ENCODE data around the gene PAN2. TPM values are rescaled to one million over a fixed set of nuclear protein-coding genes. Genes with fewer than 3 reads are reported as not detected.
"Not testable (repeated sequence)": the region's sequence is repeated elsewhere in the genome, so short reads cannot be mapped to it uniquely, and the experiment has no call there.

Gene PAN2
- total and polyA plus RNA-seq, 4 experiments from 2014 or later: 5.6 to 203 (median 102) TPM

- peaks cover 0 to 6% (median 0%) of the 10 kb centered on the region in 4 donors for H3K4me1 Mint-ChIP-seq
- no peak overlapping the region for H3K27ac ChIP-seq (ENCODE audit: low read depth, low read length)
- H3K36me3 ChIP-seq (ENCODE audit: insufficient read depth, low read length): peaks cover 52% of the 10 kb centered on the region
- no peak overlapping the region for H3K4me3 Mint-ChIP-seq
- no peak overlapping the region for H3K4me3 ChIP-seq (ENCODE audit: low read length in 2 of 2)
- no peaks in the 10 kb centered on the region for H3K27me3 Mint-ChIP-seq
- intact Hi-C loops (cut with micrococcal nuclease): no loop called here
- no peaks in the 10 kb centered on the region for H3K9me3 Mint-ChIP-seq
- no peaks in the 10 kb centered on the region for H3K27me3 ChIP-seq (ENCODE audit: insufficient read depth, low read length)
- ChIA-PET CTCF (ENCODE audit: partially characterized antibody) (interaction anchor here (1.4 kb wide), 1 partner anchor 138 kb away, joined by 3 read pairs; no protein-coding TSS in a partner anchor), POLR2A (ENCODE audit: partially characterized antibody) (interaction anchor here (1.4 kb wide), 1 partner anchor 13 kb away, joined by 5 read pairs; the partner anchor contains the start of gene IL23A)
- no peak for DNase-seq
- H3K36me3 Mint-ChIP-seq: peaks cover 51 to 63% of the 10 kb centered on the region in 2 donors
- no peaks in the 10 kb centered on the region for H3K4me1 ChIP-seq (ENCODE audit: insufficient read depth, low read length)
- no peaks in the 10 kb centered on the region for H3K9me3 ChIP-seq (ENCODE audit: control insufficient read depth in 1 of 2, low read length in 2 of 2)
- peak overlapping the region in 1 of 7 donors; percentile 47 for H3K27ac Mint-ChIP-seq
These were observed 7.7 kb downstream of the PAN2 start for GRCh38 chr12:56326126-56326525.

- ChIA-PET POLR2A (ENCODE audit: partially characterized antibody) (interaction anchor here (1.4 kb wide), 1 partner anchor 14 kb away, joined by 3 read pairs; the partner anchor contains the start of gene IL23A), CTCF (ENCODE audit: partially characterized antibody) (interaction anchor here (1.1 kb wide), 1 partner anchor 10 kb away, joined by 3 read pairs; no protein-coding TSS in a partner anchor)
- H3K27ac Mint-ChIP-seq: peak overlapping the region in 2 of 7 donors; percentile 32 to 49
- no peak for DNase-seq
- no peak overlapping the region for H3K4me3 Mint-ChIP-seq
- intact Hi-C loops (cut with micrococcal nuclease): no loop called here
- no peaks in the 10 kb centered on the region for H3K27me3 ChIP-seq (ENCODE audit: insufficient read depth, low read length)
- no peaks in the 10 kb centered on the region for H3K9me3 ChIP-seq (ENCODE audit: control insufficient read depth in 1 of 2, low read length in 2 of 2)
- H3K4me3 ChIP-seq (ENCODE audit: low read length in 2 of 2): no peak overlapping the region
- no peaks in the 10 kb centered on the region for H3K4me1 ChIP-seq (ENCODE audit: insufficient read depth, low read length)
- peaks cover 55% of the 10 kb centered on the region for H3K36me3 ChIP-seq (ENCODE audit: insufficient read depth, low read length)
- H3K9me3 Mint-ChIP-seq: no peaks in the 10 kb centered on the region
- no peaks in the 10 kb centered on the region for H3K27me3 Mint-ChIP-seq
- H3K27ac ChIP-seq (ENCODE audit: low read depth, low read length): no peak overlapping the region
- H3K4me1 Mint-ChIP-seq: peaks cover 0 to 5% (median 0%) of the 10 kb centered on the region in 4 donors
- H3K36me3 Mint-ChIP-seq: peaks cover 54 to 72% of the 10 kb centered on the region in 2 donors
These were observed 9.6 kb downstream of the PAN2 start for GRCh38 chr12:56324206-56324605.

DNA sequence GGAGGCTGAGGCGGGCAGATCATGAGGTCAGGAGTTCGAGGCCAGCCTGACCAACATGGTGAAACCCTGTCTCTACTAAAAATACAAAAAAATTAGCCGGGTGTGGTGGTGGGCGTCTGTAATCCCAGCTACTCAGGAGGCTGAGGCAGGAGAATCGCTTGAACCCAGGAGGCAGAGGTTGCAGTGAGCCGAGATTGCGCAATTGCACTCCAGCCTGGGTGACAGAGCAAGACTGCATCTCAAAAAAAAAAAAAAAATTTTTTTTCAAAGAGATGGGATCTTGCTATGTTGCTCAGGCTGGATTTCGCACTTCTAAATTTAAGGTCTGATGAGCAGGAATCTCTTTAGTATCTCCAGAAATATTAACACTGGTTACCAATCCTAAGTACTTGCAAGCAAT lies 12.2 kb downstream of the PAN2 start:
- H3K27ac ChIP-seq (ENCODE audit: low read depth, low read length); DNase-seq; H3K9me3 ChIP-seq (ENCODE audit: control insufficient read depth in 1 of 2, low read length in 2 of 2); H3K27me3 Mint-ChIP-seq; H3K27ac Mint-ChIP-seq; H3K4me3 ChIP-seq (ENCODE audit: low read length in 2 of 2); H3K27me3 ChIP-seq (ENCODE audit: insufficient read depth, low read length); H3K4me3 Mint-ChIP-seq; intact Hi-C loops (cut with micrococcal nuclease); H3K9me3 Mint-ChIP-seq; POLR2A ChIA-PET (ENCODE audit: partially characterized antibody); H3K4me1 Mint-ChIP-seq; H3K4me1 ChIP-seq (ENCODE audit: insufficient read depth, low read length): not testable (repeated sequence)
- peaks cover 53% of the 10 kb centered on the region for H3K36me3 ChIP-seq (ENCODE audit: insufficient read depth, low read length)
- H3K36me3 Mint-ChIP-seq: peaks cover 47 to 60% of the 10 kb centered on the region in 2 donors
- CTCF ChIA-PET (ENCODE audit: partially characterized antibody): interaction anchor here (0.7 kb wide), 2 partner anchors 237 to 965 kb away, joined by 3 read pairs; no protein-coding TSS in a partner anchor

GRCh38 chr12:56321027-56321426 lies 12.8 kb downstream of the PAN2 start:
- H3K36me3 Mint-ChIP-seq: peaks cover 43 to 57% of the 10 kb centered on the region in 2 donors
- CTCF ChIA-PET (ENCODE audit: partially characterized antibody): interaction anchor here (0.5 to 0.7 kb wide), 3 partner anchors 118 to 965 kb away, joined by 3 to 4 read pairs (median 3); no protein-coding TSS in a partner anchor

DNA sequence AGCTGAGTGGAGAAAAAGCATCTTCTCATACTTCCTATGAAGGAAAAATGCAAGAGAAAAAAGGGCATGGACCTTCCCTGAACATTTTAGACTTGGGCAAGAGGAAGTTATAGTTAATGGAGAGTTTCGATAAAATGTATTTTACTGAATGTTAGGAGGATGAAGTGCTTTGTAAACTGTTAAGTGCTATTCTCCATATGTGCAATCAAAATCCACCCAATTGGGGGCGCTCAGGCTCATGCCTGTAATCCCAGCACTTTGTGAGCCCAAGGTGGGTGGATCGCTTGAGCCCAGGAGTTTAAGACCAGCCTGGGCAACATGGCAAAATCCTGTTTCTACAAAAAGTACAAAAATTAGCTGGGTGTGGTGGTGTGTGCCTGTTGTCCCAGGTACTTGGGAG lies 16.1 kb downstream of the PAN2 start:
- no peaks in the 10 kb centered on the region for H3K27me3 ChIP-seq (ENCODE audit: insufficient read depth, low read length)
- H3K4me3 Mint-ChIP-seq: no peak overlapping the region
- intact Hi-C loops (cut with micrococcal nuclease): loop anchor here (2.0 kb wide), 1 partner anchor 199 kb away; the partner anchor contains the start of gene ZC3H10
- H3K4me1 Mint-ChIP-seq: peaks cover 1 to 25% (median 13%) of the 10 kb centered on the region in 4 donors
- H3K27ac ChIP-seq (ENCODE audit: low read depth, low read length): no peak overlapping the region
- ChIA-PET POLR2A (ENCODE audit: partially characterized antibody) (interaction anchor here (2.6 to 4.4 kb wide), 3 partner anchors 18 to 131 kb away, joined by 19 to 109 read pairs (median 59); partner anchors contain the start of genes IL23A, PAN2, STAT2 and TIMELESS), CTCF (ENCODE audit: partially characterized antibody) (interaction anchor here (1.0 to 4.4 kb wide), 3 partner anchors 19 to 146 kb away, joined by 3 to 37 read pairs (median 6); partner anchors contain the start of gene TIMELESS)
- H3K36me3 ChIP-seq (ENCODE audit: insufficient read depth, low read length): peaks cover 15% of the 10 kb centered on the region
- DNase-seq: no peak
- H3K36me3 Mint-ChIP-seq: peaks cover 16 to 33% of the 10 kb centered on the region in 2 donors
- peaks cover 18% of the 10 kb centered on the region for H3K4me1 ChIP-seq (ENCODE audit: insufficient read depth, low read length)
- H3K27ac Mint-ChIP-seq: peak overlapping the region in 6 of 7 donors; percentile 42 to 74 (median 54)
- no peaks in the 10 kb centered on the region for H3K27me3 Mint-ChIP-seq
- H3K4me3 ChIP-seq (ENCODE audit: low read length in 2 of 2): no peak overlapping the region
- H3K9me3 Mint-ChIP-seq: no peaks in the 10 kb centered on the region
- no peaks in the 10 kb centered on the region for H3K9me3 ChIP-seq (ENCODE audit: control insufficient read depth in 1 of 2, low read length in 2 of 2)

More at GRCh38 chr12:56321027-56321426, 12.8 kb downstream of the PAN2 start:
- H3K27ac ChIP-seq (ENCODE audit: low read depth, low read length): no peak overlapping the region
- H3K27ac Mint-ChIP-seq: no peak overlapping the region
- H3K4me3 Mint-ChIP-seq: no peak overlapping the region
- intact Hi-C loops (cut with micrococcal nuclease): no loop called here
- peaks cover 47% of the 10 kb centered on the region for H3K36me3 ChIP-seq (ENCODE audit: insufficient read depth, low read length)
- POLR2A ChIA-PET (ENCODE audit: partially characterized antibody): interaction anchor here (0.5 kb wide), 1 partner anchor 144 kb away, joined by 3 read pairs; no protein-coding TSS in a partner anchor
- peaks cover 5% of the 10 kb centered on the region for H3K4me1 ChIP-seq (ENCODE audit: insufficient read depth, low read length)
- no peaks in the 10 kb centered on the region for H3K27me3 Mint-ChIP-seq
- H3K9me3 ChIP-seq (ENCODE audit: control insufficient read depth in 1 of 2, low read length in 2 of 2): no peaks in the 10 kb centered on the region
- H3K4me3 ChIP-seq (ENCODE audit: low read length in 2 of 2): no peak overlapping the region
- peaks cover 0 to 6% (median 2%) of the 10 kb centered on the region in 4 donors for H3K4me1 Mint-ChIP-seq
- no peaks in the 10 kb centered on the region for H3K9me3 Mint-ChIP-seq
- DNase-seq: no peak
- H3K27me3 ChIP-seq (ENCODE audit: insufficient read depth, low read length): no peaks in the 10 kb centered on the region

DNA sequence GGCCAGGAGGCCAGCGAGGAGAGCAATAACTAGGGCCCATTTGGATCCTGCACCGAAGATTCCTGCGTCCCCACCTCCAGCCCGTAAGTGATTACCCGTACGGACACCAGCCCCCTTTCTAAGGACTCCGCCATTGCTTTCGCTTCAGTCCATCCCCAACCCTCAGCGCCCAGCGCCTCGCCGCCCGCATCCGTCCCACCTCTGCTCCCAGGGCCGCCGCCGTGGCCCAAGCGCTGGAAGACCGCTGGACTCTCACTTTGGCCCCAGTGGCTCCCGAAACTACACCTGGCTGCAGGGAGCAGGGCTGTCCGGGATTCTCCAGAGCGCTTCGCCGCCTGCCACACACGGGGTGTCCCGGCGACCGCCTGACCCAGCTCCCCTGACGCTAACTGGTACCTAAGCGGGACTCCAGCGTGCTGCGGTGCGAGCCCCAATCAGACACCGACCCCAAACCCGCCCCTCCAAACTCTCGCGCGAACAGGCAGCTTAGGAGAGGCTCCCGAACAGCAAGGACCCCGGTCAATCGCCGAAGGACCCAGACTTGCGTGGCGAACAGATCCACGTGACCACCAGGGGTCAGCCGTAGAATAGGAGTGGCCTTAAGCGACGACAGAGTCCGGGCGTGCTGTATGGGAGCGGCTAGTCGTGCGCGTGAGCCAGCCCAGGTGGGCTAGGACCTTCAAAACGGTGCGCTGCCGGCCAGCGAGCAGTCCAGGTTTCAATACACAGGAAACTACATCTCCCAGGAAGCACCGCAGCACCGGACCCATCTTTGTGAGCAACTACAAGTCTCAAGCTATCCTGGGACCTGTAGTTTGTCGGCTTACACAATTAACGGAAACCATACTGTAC lies 18.0 kb downstream of the PAN2 start, which contains the start of gene CNPY2:
Gene CNPY2 (minus strand): TSS at position 367 of the 852 bp plus-strand sequence. CDS start 771 bp downstream, outside the sequence.
- Mint-ChIP-seq H3K4me1 (peaks cover 1 to 25% (median 13%) of the 10 kb centered on the region in 4 donors), H3K27me3 (no peaks in the 10 kb centered on the region), H3K36me3 (peaks cover 10 to 30% of the 10 kb centered on the region in 2 donors), H3K4me3 (peak within 1 kb of the TSS; percentile 97 to 100 (median 98)), H3K27ac (peak within 1 kb of the TSS; percentile 98 to 100 (median 99)), H3K9me3 (no peaks in the 10 kb centered on the region)
- DNase-seq: peak; percentile 93 to 97 (median 95)
- ChIA-PET POLR2A (ENCODE audit: partially characterized antibody) (interaction anchor here (0.6 to 4.4 kb wide), 36 partner anchors 9 to 796 kb away, joined by 3 to 109 read pairs (median 5); partner anchors contain the start of genes ANKRD52, BLOC1S1, COQ10A and DGKA), CTCF (ENCODE audit: partially characterized antibody) (interaction anchor here (0.7 to 4.4 kb wide), 18 partner anchors 12 to 321 kb away, joined by 3 to 37 read pairs (median 4); partner anchors contain the start of genes IL23A, PAN2, SMARCC2 and SPRYD4)
- intact Hi-C loops (cut with micrococcal nuclease): loop anchor here (1.0 to 2.0 kb wide), 8 partner anchors 16 to 197 kb away; partner anchors contain the start of genes CS, IL23A, PAN2 and SPRYD4
- Histone ChIP-seq H3K27me3 (ENCODE audit: insufficient read depth, low read length) (no peaks in the 10 kb centered on the region), H3K27ac (ENCODE audit: low read depth, low read length) (peak within 1 kb of the TSS; percentile 95), H3K36me3 (ENCODE audit: insufficient read depth, low read length) (peaks cover 9% of the 10 kb centered on the region), H3K4me1 (ENCODE audit: insufficient read depth, low read length) (peaks cover 18% of the 10 kb centered on the region), H3K9me3 (ENCODE audit: control insufficient read depth in 1 of 2, low read length in 2 of 2) (no peaks in the 10 kb centered on the region), H3K4me3 (ENCODE audit: low read length in 2 of 2) (peak within 1 kb of the TSS; percentile 99 to 100)

Data from CD4-positive, alpha-beta memory T cell (primary cell).